Caco-2 (cell line): ENCODE measurements around the gene MAPK8IP3. TPM values are rescaled to one million over a fixed set of nuclear protein-coding genes. Genes with fewer than 3 reads are reported as not detected.

Experiments
- BruUV-seq: library from RNA; stranded (reverse); fragments of 400-500 nt; replicated peaks from 2 replicates; lab custom pipeline; 2021; lab: Mats Ljungman, UMichigan
- CTCF ChIA-PET: fragments of 300-600 bp; sonication (Branson Sonifier 250); formaldehyde crosslinking; loops from one replicate; lab custom pipeline; 2022; ENCODE audit warnings: antibody characterized with exemption; lab: Charles Lee
- POLR2A ChIA-PET: fragments of 300-600 bp; sonication (Branson Sonifier 250); formaldehyde crosslinking; loops from one replicate; lab custom pipeline; 2022; ENCODE audit warnings: antibody characterized with exemption; lab: Charles Lee
- DNase-seq, 2 experiments: peaks; one replicate each; pipeline versions ENCODE4 v3.0.0 to v3.0.0-alpha.2; 2020 to 2022
- H3K27me3 ChIP-seq: replicated peaks from 2 replicates; pipeline ENCODE4 v1.6.0; 2011; ENCODE audit warnings: low read length; ENCODE audit not compliant: control insufficient read depth, insufficient read depth
- H3K36me3 ChIP-seq: 2 replicates; pipeline ENCODE4 v1.5.1; 2011; ENCODE audit warnings: low read length; ENCODE audit not compliant: control insufficient read depth, insufficient read depth
- H3K4me1 ChIP-seq: fragments of 250-450 bp; sonication (Bioruptor Pico); 2 replicates; pipeline ENCODE4 v1.5.1; 2020; ENCODE audit warnings: mild to moderate bottlenecking
- H3K4me3 ChIP-seq: 2 replicates; pipeline ENCODE4 v1.5.1; 2011; ENCODE audit warnings: low read depth, mild to moderate bottlenecking, control low read depth, low read length
- H3K9me3 ChIP-seq: fragments of 250-450 bp; sonication (Bioruptor Pico); 2 replicates; pipeline ENCODE4 v1.5.1; 2020; ENCODE audit warnings: mild to moderate bottlenecking, moderate library complexity
- H3K27ac Mint-ChIP-seq: one replicate; pipeline ENCODE4 v1.8.0; 2022; ENCODE audit warnings: mixed read lengths; ENCODE audit not compliant: unreplicated experiment
- H3K27me3 Mint-ChIP-seq: one replicate; pipeline ENCODE4 v1.8.0; 2022; ENCODE audit warnings: mixed read lengths; ENCODE audit not compliant: insufficient read depth, unreplicated experiment
- H3K36me3 Mint-ChIP-seq: one replicate; pipeline ENCODE4 v1.8.0; 2022; ENCODE audit warnings: mild to moderate bottlenecking, mixed read lengths; ENCODE audit not compliant: insufficient read depth, unreplicated experiment
- H3K4me1 Mint-ChIP-seq: one replicate; pipeline ENCODE4 v1.8.0; 2022; ENCODE audit warnings: low read depth, mixed read lengths; ENCODE audit not compliant: unreplicated experiment
- H3K4me3 Mint-ChIP-seq: one replicate; pipeline ENCODE4 v1.8.0; 2022; ENCODE audit warnings: mild to moderate bottlenecking, moderate library complexity, mixed read lengths; ENCODE audit not compliant: unreplicated experiment
- H3K9me3 Mint-ChIP-seq: one replicate; pipeline ENCODE4 v1.8.0; 2022; ENCODE audit warnings: mixed read lengths; ENCODE audit not compliant: unreplicated experiment
- CTCF ChIP-seq, 2 experiments: fragments of 200-600 bp in 1 of 2; IDR thresholded peaks; 1 replicate in 1 of 2; 2 replicates in 1 of 2; pipeline versions ENCODE4 v1.5.1 to v1.8.0; 2011 to 2022; ENCODE audit warnings: antibody characterized with exemption in 1 of 2, control low read depth in 1 of 2, inconsistent platforms in 1 of 2, low read depth in 1 of 2, low read length in 1 of 2, mild to moderate bottlenecking in 1 of 2, moderate library complexity in 1 of 2; ENCODE audit not compliant: insufficient read depth in 1 of 2, severe bottlenecking in 1 of 2, unreplicated experiment in 1 of 2
- intact Hi-C: fragments of 100-400 bp; cut with micrococcal nuclease; formaldehyde crosslinking; loops from one replicate; pipeline ENCODE4 v1.10.0; 2022; ENCODE audit not compliant: unreplicated experiment
- total RNA-seq: library from RNA; stranded (reverse); gene quantifications from 2 replicates; pipeline ENCODE4 v1.2.3, GENCODE V29; 2022

The MAPK8IP3 gene
- total RNA-seq, 1 experiment from 2014 or later: 60.5 TPM

DNA sequence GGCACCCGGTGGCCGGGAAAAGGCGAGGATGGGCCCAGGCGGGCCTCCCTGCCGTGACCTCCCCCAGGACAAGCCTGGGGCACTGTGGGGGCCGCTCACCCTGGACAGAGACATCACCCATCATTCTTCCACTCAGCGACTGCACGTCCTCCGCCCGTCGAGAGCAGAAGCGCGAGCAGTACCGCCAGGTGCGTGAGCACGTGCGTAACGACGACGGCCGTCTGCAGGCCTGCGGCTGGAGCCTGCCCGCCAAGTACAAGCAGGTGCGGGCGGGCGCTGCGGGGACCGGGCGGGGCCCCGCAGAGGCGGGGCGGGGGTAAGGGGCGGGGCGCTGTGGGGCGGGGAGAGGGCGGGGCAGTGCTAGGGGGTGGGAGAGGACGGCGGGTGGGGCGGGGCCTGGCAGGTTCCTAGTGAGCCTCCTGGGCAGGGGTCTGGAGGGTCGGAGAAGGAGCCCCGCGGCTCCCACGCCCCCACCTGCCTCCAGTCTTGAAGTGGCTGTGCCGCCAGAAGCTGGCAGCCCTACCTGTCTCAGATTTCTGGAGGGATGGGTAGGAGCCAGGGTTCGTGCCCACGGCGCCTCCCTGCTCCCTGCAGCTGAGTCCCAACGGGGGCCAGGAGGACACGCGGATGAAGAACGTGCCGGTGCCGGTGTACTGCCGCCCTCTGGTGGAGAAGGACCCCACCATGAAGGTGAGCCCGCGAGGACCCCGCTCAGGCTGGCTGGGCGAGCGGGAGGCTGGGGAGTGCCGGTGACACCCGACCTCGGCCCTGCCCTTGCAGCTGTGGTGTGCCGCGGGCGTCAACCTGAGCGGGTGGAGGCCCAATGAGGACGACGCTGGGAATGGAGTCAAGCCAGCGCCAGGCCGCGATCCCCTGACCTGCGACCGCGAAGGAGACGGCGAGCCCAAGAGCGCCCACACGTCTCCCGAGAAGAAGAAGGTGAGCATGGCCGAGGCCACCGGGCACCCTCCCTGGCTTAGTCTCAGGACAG lies 57.8 kb downstream of the MAPK8IP3 start:
- no peaks in the 10 kb centered on the region for H3K27me3 ChIP-seq
- Mint-ChIP-seq H3K27me3 (no peaks in the 10 kb centered on the region), H3K27ac (no peak overlapping the region), H3K4me1 (no peaks in the 10 kb centered on the region), H3K36me3 (peaks cover 43% of the 10 kb centered on the region), H3K4me3 (no peak overlapping the region), H3K9me3 (no peaks in the 10 kb centered on the region)
- DNase-seq: peak in 1 of 2 experiments; percentile 46
- POLR2A ChIA-PET: no interaction called here
- intact Hi-C loops: no loop called here
- no peaks in the 10 kb centered on the region for H3K36me3 ChIP-seq
- BruUV-seq: no TSS peak
- H3K4me1 ChIP-seq: no peaks in the 10 kb centered on the region
- H3K9me3 ChIP-seq: no peaks in the 10 kb centered on the region
- CTCF ChIA-PET: interaction anchor here (1.5 kb wide), 1 partner anchor 58 kb away, joined by 3 read pairs; the partner anchor contains the start of gene MAPK8IP3
- no peak overlapping the region for H3K4me3 ChIP-seq
- no peak for TF ChIP-seq CTCF (IDR thresholded peaks at IDR 0.05; ENCODE audit: insufficient read depth in 1 of 2, low read depth in 1 of 2, low read length in 1 of 2, severe bottlenecking in 1 of 2, unreplicated experiment in 1 of 2)

DNA sequence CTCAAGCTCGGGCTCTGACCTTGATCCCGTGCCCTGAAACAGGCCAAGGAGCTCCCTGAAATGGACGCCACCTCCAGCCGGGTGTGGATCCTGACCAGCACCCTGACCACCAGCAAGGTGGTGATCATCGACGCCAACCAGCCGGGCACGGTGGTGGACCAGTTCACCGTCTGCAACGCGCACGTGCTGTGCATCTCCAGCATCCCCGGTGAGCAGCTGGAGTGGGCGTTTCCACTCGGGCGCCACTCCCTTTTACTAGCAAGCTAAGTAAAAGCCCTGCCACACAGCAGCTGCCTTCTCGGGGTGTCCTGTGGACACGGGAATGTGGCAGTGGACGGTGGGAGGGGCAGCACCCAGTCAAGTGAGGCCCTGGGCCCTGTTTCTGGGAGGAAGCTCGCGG lies 59.0 kb downstream of the MAPK8IP3 start:
- POLR2A ChIA-PET: no interaction called here
- H3K4me1 Mint-ChIP-seq: no peaks in the 10 kb centered on the region
- no peak for DNase-seq
- H3K4me1 ChIP-seq: no peaks in the 10 kb centered on the region
- no peaks in the 10 kb centered on the region for H3K27me3 Mint-ChIP-seq
- H3K36me3 ChIP-seq: no peaks in the 10 kb centered on the region
- H3K9me3 Mint-ChIP-seq: no peaks in the 10 kb centered on the region
- no TSS peak for BruUV-seq
- no peaks in the 10 kb centered on the region for H3K27me3 ChIP-seq
- no peak overlapping the region for H3K4me3 Mint-ChIP-seq
- H3K9me3 ChIP-seq: no peaks in the 10 kb centered on the region
- H3K27ac Mint-ChIP-seq: no peak overlapping the region
- CTCF ChIA-PET: no interaction called here
- intact Hi-C loops: no loop called here
- no peak for TF ChIP-seq CTCF (IDR thresholded peaks at IDR 0.05; ENCODE audit: insufficient read depth in 1 of 2, low read depth in 1 of 2, low read length in 1 of 2, severe bottlenecking in 1 of 2, unreplicated experiment in 1 of 2)
- H3K36me3 Mint-ChIP-seq: peaks cover 51% of the 10 kb centered on the region
- H3K4me3 ChIP-seq: no peak overlapping the region

GRCh38 chr16:1765826-1766225 lies 59.8 kb downstream of the MAPK8IP3 start:
- H3K36me3 Mint-ChIP-seq: peaks cover 53% of the 10 kb centered on the region

More at GRCh38 chr16:1765826-1766225, 59.8 kb downstream of the MAPK8IP3 start:
- no peak overlapping the region for H3K4me3 ChIP-seq
- no peaks in the 10 kb centered on the region for H3K36me3 ChIP-seq
- DNase-seq: no peak
- no peaks in the 10 kb centered on the region for H3K27me3 Mint-ChIP-seq
- H3K9me3 ChIP-seq: no peaks in the 10 kb centered on the region
- no peaks in the 10 kb centered on the region for H3K4me1 ChIP-seq
- POLR2A ChIA-PET: no interaction called here
- intact Hi-C loops: no loop called here
- no peak overlapping the region for H3K27ac Mint-ChIP-seq
- no peak for TF ChIP-seq CTCF (IDR thresholded peaks at IDR 0.05; ENCODE audit: insufficient read depth in 1 of 2, low read depth in 1 of 2, low read length in 1 of 2, severe bottlenecking in 1 of 2, unreplicated experiment in 1 of 2)
- H3K9me3 Mint-ChIP-seq: no peaks in the 10 kb centered on the region
- CTCF ChIA-PET: no interaction called here
- H3K4me1 Mint-ChIP-seq: no peaks in the 10 kb centered on the region
- no peak overlapping the region for H3K4me3 Mint-ChIP-seq
- H3K27me3 ChIP-seq: no peaks in the 10 kb centered on the region
- BruUV-seq: no TSS peak
